Astrocyte of the spinal cord (primary cell): ENCODE measurements around the gene RNF220.

ENCODE experiments used
- DNase-seq: peaks from one replicate; pipeline ENCODE4 v3.0.0; 2011; ENCODE audit warnings: low read depth, low spot score
- H3K4me3 ChIP-seq: 2 replicates; pipeline ENCODE4 v1.5.1; 2011; ENCODE audit warnings: low read depth, mild to moderate bottlenecking, low read length, moderate library complexity
- CTCF ChIP-seq: IDR thresholded peaks from 2 replicates; pipeline ENCODE4 v1.5.1; 2012; ENCODE audit warnings: low read depth, mild to moderate bottlenecking, low read length, inconsistent platforms
- in situ Hi-C: cut with HindIII; loops from 2 replicates; pipeline ENCODE4 v1.10.0; 2017; ENCODE audit warnings: low sequenced_read_pairs

The RNF220 gene

GRCh38 chr1:44678626-44679025 is 273.6 kb downstream of the RNF220 start:
- in situ Hi-C loops = no loop called here
- TF ChIP-seq CTCF = no peak

GRCh38 chr1:44679468-44679867 is 274.4 kb downstream of the RNF220 start:
- DNase-seq = no peak
- H3K4me3 ChIP-seq = no peak overlapping the region
- in situ Hi-C loops = no loop called here
- no peak for TF ChIP-seq CTCF

More at GRCh38 chr1:44678626-44679025, 273.6 kb downstream of the RNF220 start:
- H3K4me3 ChIP-seq = no peak overlapping the region
- DNase-seq = no peak

- no peak for TF ChIP-seq CTCF
- DNase-seq = no peak
- in situ Hi-C loops = no loop called here
- no peak overlapping the region for H3K4me3 ChIP-seq
Observed at GRCh38 chr1:44681905-44682882, 277.1 kb downstream of the RNF220 start.

- in situ Hi-C loops = no loop called here
- no peak for DNase-seq
- TF ChIP-seq CTCF = no peak
- no peak overlapping the region for H3K4me3 ChIP-seq
Observed at GRCh38 chr1:44682883-44683265, 277.8 kb downstream of the RNF220 start.

- TF ChIP-seq CTCF = no peak
- in situ Hi-C loops = no loop called here
- H3K4me3 ChIP-seq = no peak overlapping the region
- DNase-seq = no peak
Observed at GRCh38 chr1:44684525-44684924, 279.5 kb downstream of the RNF220 start.

GRCh38 chr1:44685218-44685617 is 280.2 kb downstream of the RNF220 start:
- H3K4me3 ChIP-seq = no peak overlapping the region
- DNase-seq = no peak
- in situ Hi-C loops = no loop called here
- TF ChIP-seq CTCF = no peak
